IMR-90 (cell line): ENCODE data around the gene KIF3A. TPM values are rescaled to one million over a fixed set of nuclear protein-coding genes. Genes with fewer than 3 reads are reported as not detected.

Experiments
- ATAC-seq: fragments of 200-7000 bp; cut with Tn5 transposase; 2 replicates; pipeline ENCODE4 v1.9.1; 2020; ENCODE audit warnings: low read depth, mild to moderate bottlenecking, moderate library complexity
- BruUV-seq: library from RNA; stranded (reverse); fragments of 400-500 nt; replicated peaks from 2 replicates; lab custom pipeline; 2021; lab: Mats Ljungman, UMichigan
- CTCF ChIA-PET: fragments of 300-600 bp; formaldehyde crosslinking; extraction: SDS; loops from one replicate; lab custom pipeline; 2021; ENCODE audit warnings: antibody characterized with exemption; lab: Yijun Ruan, JAX
- POLR2A ChIA-PET: fragments of 300-600 bp; sonication (Branson Sonifier 250); formaldehyde crosslinking; loops from one replicate; lab custom pipeline; 2022; ENCODE audit warnings: antibody characterized with exemption; ENCODE audit not compliant: unreplicated experiment; lab: Charles Lee
- DNase-seq: peaks from one replicate; pipeline ENCODE4 v3.0.0; 2013
- H2AFZ ChIP-seq: replicated peaks from 2 replicates; pipeline ENCODE3; 2013; ENCODE audit warnings: low read length, mild to moderate bottlenecking; ENCODE audit not compliant: poor library complexity
- H2AK5ac ChIP-seq: 2 replicates; pipeline ENCODE4 v1.6.1; 2013; ENCODE audit warnings: low read depth, low read length, inconsistent platforms
- H2AK9ac ChIP-seq: replicated peaks from 2 replicates; pipeline ENCODE3; 2013; ENCODE audit warnings: mild to moderate bottlenecking, low read depth, low read length, moderate library complexity; ENCODE audit not compliant: poor library complexity
- H2BK120ac ChIP-seq: 2 replicates; pipeline ENCODE4 v1.6.1; 2013; ENCODE audit warnings: low read depth, low read length, inconsistent platforms
- H2BK15ac ChIP-seq: 3 replicates; pipeline ENCODE4 v1.6.1; 2013; ENCODE audit warnings: low read depth, low read length, inconsistent platforms
- H2BK20ac ChIP-seq: 2 replicates; pipeline ENCODE4 v1.6.1; 2013; ENCODE audit warnings: low read depth, mild to moderate bottlenecking, inconsistent platforms, low read length, moderate library complexity
- H2BK5ac ChIP-seq: 2 replicates; pipeline ENCODE4 v1.6.1; 2013; ENCODE audit warnings: mild to moderate bottlenecking, low read depth, low read length, inconsistent platforms; ENCODE audit not compliant: poor library complexity, severe bottlenecking
- H3K14ac ChIP-seq: replicated peaks from 2 replicates; pipeline ENCODE4 v1.6.1; 2013; ENCODE audit warnings: low read depth, low read length, inconsistent platforms
- H3K18ac ChIP-seq: 2 replicates; pipeline ENCODE4 v1.6.1; 2013; ENCODE audit warnings: low read depth, low read length, control low read depth
- H3K23ac ChIP-seq: 2 replicates; pipeline ENCODE4 v1.6.1; 2013; ENCODE audit warnings: low read depth, low read length, inconsistent platforms
- H3K27ac ChIP-seq: 2 replicates; pipeline ENCODE4 v1.5.1; 2013; ENCODE audit warnings: mild to moderate bottlenecking, control low read depth, low read length; ENCODE audit not compliant: insufficient read depth
- H3K27me3 ChIP-seq: 2 replicates; pipeline ENCODE4 v1.6.1; 2013; ENCODE audit warnings: low read length; ENCODE audit not compliant: control insufficient read depth, insufficient read depth
- H3K36me3 ChIP-seq: 2 replicates; pipeline ENCODE4 v1.6.1; 2013; ENCODE audit warnings: low read length, mixed read lengths; ENCODE audit not compliant: control insufficient read depth, insufficient read depth
- H3K4ac ChIP-seq: 2 replicates; pipeline ENCODE4 v1.6.1; 2013; ENCODE audit warnings: low read depth, low read length, inconsistent platforms
- H3K4me1 ChIP-seq: 2 replicates; pipeline ENCODE4 v1.6.1; 2013; ENCODE audit warnings: low read length, mixed read lengths; ENCODE audit not compliant: control insufficient read depth, insufficient read depth
- H3K4me2 ChIP-seq: 2 replicates; pipeline ENCODE4 v1.6.1; 2013; ENCODE audit warnings: low read depth, mild to moderate bottlenecking, control low read depth, low read length, moderate library complexity
- H3K4me3 ChIP-seq: 2 replicates; pipeline ENCODE4 v1.5.1; 2013; ENCODE audit warnings: low read depth, mild to moderate bottlenecking, control low read depth, low read length, moderate library complexity; ENCODE audit not compliant: insufficient read depth
- H3K56ac ChIP-seq: 2 replicates; pipeline ENCODE4 v1.6.1; 2013; ENCODE audit warnings: low read length, inconsistent platforms; ENCODE audit not compliant: insufficient read depth; ENCODE audit errors: extremely low read depth
- H3K79me1 ChIP-seq, 2 experiments: 2 replicates each; pipeline ENCODE4 v1.6.1; 2013; ENCODE audit warnings: low read length in 2 of 2, inconsistent platforms in 1 of 2, low read depth in 1 of 2
- H3K9ac ChIP-seq: 2 replicates; pipeline ENCODE4 v1.6.1; 2013; ENCODE audit warnings: low read depth, low read length, control low read depth
- H3K9me1 ChIP-seq: 2 replicates; pipeline ENCODE4 v1.6.1; 2013; ENCODE audit warnings: low read length, inconsistent platforms; ENCODE audit not compliant: insufficient read depth
- H3K9me3 ChIP-seq: 2 replicates; pipeline ENCODE4 v1.6.1; 2013; ENCODE audit warnings: low read length; ENCODE audit not compliant: control insufficient read depth, insufficient read depth
- H4K20me1 ChIP-seq: 2 replicates; pipeline ENCODE4 v1.6.1; 2013; ENCODE audit warnings: low read length, inconsistent platforms; ENCODE audit not compliant: insufficient read depth
- H4K5ac ChIP-seq: 2 replicates; pipeline ENCODE4 v1.6.1; 2013; ENCODE audit warnings: mild to moderate bottlenecking, low read depth, low read length, control low read depth
- H4K8ac ChIP-seq, 2 experiments: 2 replicates each; pipeline ENCODE4 v1.6.1; 2013; ENCODE audit warnings: low read depth in 2 of 2, low read length in 2 of 2, control low read depth in 1 of 2, inconsistent platforms in 1 of 2
- H4K91ac ChIP-seq: 2 replicates; pipeline ENCODE4 v1.6.1; 2013; ENCODE audit warnings: low read depth, low read length, inconsistent platforms; ENCODE audit not compliant: insufficient read depth
- BHLHE40 ChIP-seq: fragments of 150-350 bp; IDR thresholded peaks from 2 replicates; pipeline ENCODE4 v1.6.1; 2016; ENCODE audit warnings: mild to moderate bottlenecking, low read depth, low read length
- CEBPB ChIP-seq: IDR thresholded peaks from 2 replicates; pipeline ENCODE4 v1.6.1; 2012; ENCODE audit warnings: low read depth, low read length, improper control_type of control experiment
- CHD1 ChIP-seq: IDR thresholded peaks from 2 replicates; pipeline ENCODE4 v1.6.1; 2012; ENCODE audit warnings: low read depth, low read length, improper control_type of control experiment
- ELK1 ChIP-seq: fragments of 150-350 bp; IDR thresholded peaks from 2 replicates; pipeline ENCODE4 v1.6.1; 2016; ENCODE audit warnings: low read depth, mild to moderate bottlenecking, low read length, moderate library complexity, borderline replicate concordance
- FOS ChIP-seq: fragments of 150-350 bp; IDR thresholded peaks from 2 replicates; pipeline ENCODE4 v1.6.1; 2016; ENCODE audit warnings: low read depth, low read length
- MAFK ChIP-seq: IDR thresholded peaks from 2 replicates; pipeline ENCODE4 v1.6.1; 2012; ENCODE audit warnings: low read depth, low read length, improper control_type of control experiment
- MAZ ChIP-seq: IDR thresholded peaks from 2 replicates; pipeline ENCODE4 v1.6.1; 2012; ENCODE audit warnings: low read depth, mild to moderate bottlenecking, low read length, improper control_type of control experiment, moderate library complexity, borderline replicate concordance
- MXI1 ChIP-seq: IDR thresholded peaks from 2 replicates; pipeline ENCODE4 v1.6.1; 2012; ENCODE audit warnings: low read depth, mild to moderate bottlenecking, low read length, moderate library complexity, borderline replicate concordance
- NFE2L2 ChIP-seq: fragments of 150-350 bp; IDR thresholded peaks from 2 replicates; pipeline ENCODE4 v1.6.1; 2016; ENCODE audit warnings: low read depth, mild to moderate bottlenecking, low read length
- POLR2A ChIP-seq: IDR thresholded peaks from 2 replicates; pipeline ENCODE4 v1.6.1; 2012; ENCODE audit warnings: mild to moderate bottlenecking, low read depth, low read length
- RAD21 ChIP-seq: IDR thresholded peaks from 2 replicates; pipeline ENCODE4 v1.6.1; 2012; ENCODE audit warnings: low read length, improper control_type of control experiment
- RCOR1 ChIP-seq: IDR thresholded peaks from 2 replicates; pipeline ENCODE4 v1.6.1; 2012; ENCODE audit warnings: mild to moderate bottlenecking, low read length, improper control_type of control experiment; ENCODE audit not compliant: insufficient replicate concordance
- RFX5 ChIP-seq: IDR thresholded peaks from 2 replicates; pipeline ENCODE4 v1.8.0; 2012; ENCODE audit warnings: low read depth, mild to moderate bottlenecking, low read length, moderate library complexity
- SMC3 ChIP-seq: fragments of 150-350 bp; IDR thresholded peaks from 2 replicates; pipeline ENCODE4 v1.6.1; 2016; ENCODE audit warnings: low read depth, mild to moderate bottlenecking, antibody characterized with exemption, low read length, moderate library complexity
- WGBS, 2 experiments: methylation state at CpG; one replicate each; pipeline versions ENCODE4 v1.1.5 to v1.1.7; 2013; ENCODE audit warnings: missing lambda C conversion rate in 2 of 2; ENCODE audit not compliant: insufficient read length in 1 of 2; ENCODE audit errors: extremely low coverage in 2 of 2; 5-methylcytosine and 5-hydroxymethylcytosine counted together
- dilution Hi-C: fragments of 300-500 bp; cut with HindIII; formaldehyde crosslinking; loops from one replicate; pipeline ENCODE4 v1.14.3; 2018; ENCODE audit warnings: low sequenced_read_pairs; ENCODE audit not compliant: unreplicated experiment
- in situ Hi-C: fragments of 300-500 bp; cut with MboI; formaldehyde crosslinking; loops from 3 replicates; pipeline ENCODE4 v1.14.3; 2019; ENCODE audit warnings: low sequenced_read_pairs, inconsistent platforms, mixed read lengths
- intact Hi-C: fragments of 100-400 bp; cut with micrococcal nuclease; formaldehyde crosslinking; loops from 2 replicates; pipeline ENCODE4 v1.10.0; 2022
- polyA plus RNA-seq, 3 experiments: library from polyadenylated mRNA; depleted of rRNA; stranded (reverse); fragments of >200 nt; gene quantifications; 2 replicates each; pipeline ENCODE4 v1.2.3, GENCODE V29; 2012; ENCODE audit warnings: low replicate concordance in 1 of 3
- total RNA-seq: library from RNA; depleted of rRNA; stranded (reverse); fragments of >200 nt; gene quantifications from 2 replicates; pipeline ENCODE4 v1.2.3, GENCODE V29; 2012
- TF ChIP-seq, protein P1 (sequence below): fragments of 150-350 bp; IDR thresholded peaks from 2 replicates; pipeline ENCODE4 v1.6.1; 2017; ENCODE audit warnings: mild to moderate bottlenecking, antibody characterized with exemption, low read length, low read depth
- TF ChIP-seq, protein P2 (sequence below): conservative IDR thresholded peaks from 2 replicates; pipeline ENCODE4 v1.5.1; 2012; ENCODE audit warnings: mild to moderate bottlenecking, low read depth, low read length, improper control_type of control experiment

KIF3A gene
- total and polyA plus RNA-seq, 2 of the 4 experiments (the other 2 are of a cell fraction), result 4.3 to 4.5 TPM

- 0 out of 2 replicates have a peak, but pooled peaks cover 1% of the 10 kb centered on the region for H4K20me1 ChIP-seq
- no peaks in the 10 kb centered on the region for H3K36me3 ChIP-seq
- H2AFZ ChIP-seq, result no peak overlapping the region
- no CpG with 5 or more reads among the region's 1 CpG for WGBS, 2 experiments
- intact Hi-C loops, result no loop called here
- no peak overlapping the region for H3K4me3 ChIP-seq
- H3K4me2 ChIP-seq, result no peak overlapping the region
- H3K56ac ChIP-seq, result no peak overlapping the region
- H3K9ac ChIP-seq, result no peak overlapping the region
- H3K27ac ChIP-seq, result no peak overlapping the region
- H4K5ac ChIP-seq, result no peak overlapping the region
- no peak overlapping the region for H3K14ac ChIP-seq
- no peaks in the 10 kb centered on the region for H3K27me3 ChIP-seq
- peaks cover 9% of the 10 kb centered on the region for H3K9me1 ChIP-seq
- dilution Hi-C loops, result no loop called here
- no peak overlapping the region for H4K91ac ChIP-seq
- no peak overlapping the region for H3K18ac ChIP-seq
- BruUV-seq, result no TSS peak
- H3K79me1 ChIP-seq, result peaks cover under 1 to 20% of the 10 kb centered on the region in 2 experiments; a peak in 3 of 4 replicates
- no peak overlapping the region for H4K8ac ChIP-seq
- H3K4ac ChIP-seq, result no peak overlapping the region
- no peaks in the 10 kb centered on the region for H3K9me3 ChIP-seq
- no peak overlapping the region for H2BK15ac ChIP-seq
- POLR2A ChIA-PET, result no interaction called here
- H2AK9ac ChIP-seq, result no peak overlapping the region
- no peak overlapping the region for H2AK5ac ChIP-seq
- no peak overlapping the region for H2BK5ac ChIP-seq
- CTCF ChIA-PET, result interaction anchor here (0.6 kb wide), 1 partner anchor 19 kb away, joined by 3 read pairs; no protein-coding TSS in a partner anchor
- H3K23ac ChIP-seq, result no peak overlapping the region
- TF ChIP-seq MXI1 (no peak), BHLHE40 (no peak), SMC3 (no peak), ELK1 (no peak), RAD21 (no peak), CHD1 (no peak), RCOR1 (no peak), MAZ (no peak), FOS (no peak), MAFK (no peak), CEBPB (no peak), NFE2L2 (no peak), RFX5 (no peak), POLR2A (no peak)
- TF ChIP-seq, protein P1, sequence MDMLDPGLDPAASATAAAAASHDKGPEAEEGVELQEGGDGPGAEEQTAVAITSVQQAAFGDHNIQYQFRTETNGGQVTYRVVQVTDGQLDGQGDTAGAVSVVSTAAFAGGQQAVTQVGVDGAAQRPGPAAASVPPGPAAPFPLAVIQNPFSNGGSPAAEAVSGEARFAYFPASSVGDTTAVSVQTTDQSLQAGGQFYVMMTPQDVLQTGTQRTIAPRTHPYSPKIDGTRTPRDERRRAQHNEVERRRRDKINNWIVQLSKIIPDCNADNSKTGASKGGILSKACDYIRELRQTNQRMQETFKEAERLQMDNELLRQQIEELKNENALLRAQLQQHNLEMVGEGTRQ, result no peak
- TF ChIP-seq, protein P2, sequence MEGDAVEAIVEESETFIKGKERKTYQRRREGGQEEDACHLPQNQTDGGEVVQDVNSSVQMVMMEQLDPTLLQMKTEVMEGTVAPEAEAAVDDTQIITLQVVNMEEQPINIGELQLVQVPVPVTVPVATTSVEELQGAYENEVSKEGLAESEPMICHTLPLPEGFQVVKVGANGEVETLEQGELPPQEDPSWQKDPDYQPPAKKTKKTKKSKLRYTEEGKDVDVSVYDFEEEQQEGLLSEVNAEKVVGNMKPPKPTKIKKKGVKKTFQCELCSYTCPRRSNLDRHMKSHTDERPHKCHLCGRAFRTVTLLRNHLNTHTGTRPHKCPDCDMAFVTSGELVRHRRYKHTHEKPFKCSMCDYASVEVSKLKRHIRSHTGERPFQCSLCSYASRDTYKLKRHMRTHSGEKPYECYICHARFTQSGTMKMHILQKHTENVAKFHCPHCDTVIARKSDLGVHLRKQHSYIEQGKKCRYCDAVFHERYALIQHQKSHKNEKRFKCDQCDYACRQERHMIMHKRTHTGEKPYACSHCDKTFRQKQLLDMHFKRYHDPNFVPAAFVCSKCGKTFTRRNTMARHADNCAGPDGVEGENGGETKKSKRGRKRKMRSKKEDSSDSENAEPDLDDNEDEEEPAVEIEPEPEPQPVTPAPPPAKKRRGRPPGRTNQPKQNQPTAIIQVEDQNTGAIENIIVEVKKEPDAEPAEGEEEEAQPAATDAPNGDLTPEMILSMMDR, result no peak
- ATAC-seq (no peak), DNase-seq (no peak)
- in situ Hi-C loops, result no loop called here
- H3K4me1 ChIP-seq, result peaks cover 16% of the 10 kb centered on the region
- no peak overlapping the region for H2BK120ac ChIP-seq
- no peak overlapping the region for H2BK20ac ChIP-seq
Measured at GRCh38 chr5:132780577-132780976, 43.2 kb upstream of the KIF3A start.
